ENCODE results near the gene KIF22. TPM values are rescaled to one million over a fixed set of nuclear protein-coding genes. Genes with fewer than 3 reads are reported as not detected.

Gene KIF22
- total RNA-seq, 1 donor from 2014 or later = 31.9 TPM

- H3K27ac Mint-ChIP-seq (ENCODE audit: unreplicated experiment) = peak within 1 kb of the TSS; percentile 100
- peaks cover 27% of the 10 kb centered on the region for H3K27me3 Mint-ChIP-seq (ENCODE audit: unreplicated experiment)
- TF ChIP-seq, protein P1, sequence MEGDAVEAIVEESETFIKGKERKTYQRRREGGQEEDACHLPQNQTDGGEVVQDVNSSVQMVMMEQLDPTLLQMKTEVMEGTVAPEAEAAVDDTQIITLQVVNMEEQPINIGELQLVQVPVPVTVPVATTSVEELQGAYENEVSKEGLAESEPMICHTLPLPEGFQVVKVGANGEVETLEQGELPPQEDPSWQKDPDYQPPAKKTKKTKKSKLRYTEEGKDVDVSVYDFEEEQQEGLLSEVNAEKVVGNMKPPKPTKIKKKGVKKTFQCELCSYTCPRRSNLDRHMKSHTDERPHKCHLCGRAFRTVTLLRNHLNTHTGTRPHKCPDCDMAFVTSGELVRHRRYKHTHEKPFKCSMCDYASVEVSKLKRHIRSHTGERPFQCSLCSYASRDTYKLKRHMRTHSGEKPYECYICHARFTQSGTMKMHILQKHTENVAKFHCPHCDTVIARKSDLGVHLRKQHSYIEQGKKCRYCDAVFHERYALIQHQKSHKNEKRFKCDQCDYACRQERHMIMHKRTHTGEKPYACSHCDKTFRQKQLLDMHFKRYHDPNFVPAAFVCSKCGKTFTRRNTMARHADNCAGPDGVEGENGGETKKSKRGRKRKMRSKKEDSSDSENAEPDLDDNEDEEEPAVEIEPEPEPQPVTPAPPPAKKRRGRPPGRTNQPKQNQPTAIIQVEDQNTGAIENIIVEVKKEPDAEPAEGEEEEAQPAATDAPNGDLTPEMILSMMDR (IDR thresholded peaks at IDR 0.05; ENCODE audit: partially characterized antibody, unreplicated experiment) = no peak
- H3K9me3 Mint-ChIP-seq (ENCODE audit: unreplicated experiment) = peaks cover 17% of the 10 kb centered on the region
- no peaks in the 10 kb centered on the region for H3K36me3 Mint-ChIP-seq (ENCODE audit: unreplicated experiment)
- no peak for DNase-seq
- peaks cover 21% of the 10 kb centered on the region for H3K4me1 Mint-ChIP-seq (ENCODE audit: low read depth, unreplicated experiment)
- peak within 1 kb of the TSS; percentile 100 for H3K4me3 Mint-ChIP-seq (ENCODE audit: unreplicated experiment)
These were observed 15.6 kb downstream of the KIF22 start, which contains the start of gene MAZ for GRCh38 chr16:29806099-29806579. MAZ (plus strand) TSS chr16:29806529; CDS start chr16:29806702, 173 bp downstream.

- Mint-ChIP-seq H3K27me3 (ENCODE audit: unreplicated experiment) (peaks cover 24% of the 10 kb centered on the region), H3K4me3 (ENCODE audit: unreplicated experiment) (peak overlapping the region; percentile 94), H3K4me1 (ENCODE audit: low read depth, unreplicated experiment) (peaks cover 15% of the 10 kb centered on the region), H3K9me3 (ENCODE audit: unreplicated experiment) (peaks cover 19% of the 10 kb centered on the region), H3K27ac (ENCODE audit: unreplicated experiment) (peak overlapping the region; percentile 82), H3K36me3 (ENCODE audit: unreplicated experiment) (no peaks in the 10 kb centered on the region)
- TF ChIP-seq, protein P1 (IDR thresholded peaks at IDR 0.05; ENCODE audit: partially characterized antibody, unreplicated experiment) = no peak
- DNase-seq = peak; percentile 68
These were observed 16.3 kb downstream of the KIF22 start for GRCh38 chr16:29806641-29807425.

DNA sequence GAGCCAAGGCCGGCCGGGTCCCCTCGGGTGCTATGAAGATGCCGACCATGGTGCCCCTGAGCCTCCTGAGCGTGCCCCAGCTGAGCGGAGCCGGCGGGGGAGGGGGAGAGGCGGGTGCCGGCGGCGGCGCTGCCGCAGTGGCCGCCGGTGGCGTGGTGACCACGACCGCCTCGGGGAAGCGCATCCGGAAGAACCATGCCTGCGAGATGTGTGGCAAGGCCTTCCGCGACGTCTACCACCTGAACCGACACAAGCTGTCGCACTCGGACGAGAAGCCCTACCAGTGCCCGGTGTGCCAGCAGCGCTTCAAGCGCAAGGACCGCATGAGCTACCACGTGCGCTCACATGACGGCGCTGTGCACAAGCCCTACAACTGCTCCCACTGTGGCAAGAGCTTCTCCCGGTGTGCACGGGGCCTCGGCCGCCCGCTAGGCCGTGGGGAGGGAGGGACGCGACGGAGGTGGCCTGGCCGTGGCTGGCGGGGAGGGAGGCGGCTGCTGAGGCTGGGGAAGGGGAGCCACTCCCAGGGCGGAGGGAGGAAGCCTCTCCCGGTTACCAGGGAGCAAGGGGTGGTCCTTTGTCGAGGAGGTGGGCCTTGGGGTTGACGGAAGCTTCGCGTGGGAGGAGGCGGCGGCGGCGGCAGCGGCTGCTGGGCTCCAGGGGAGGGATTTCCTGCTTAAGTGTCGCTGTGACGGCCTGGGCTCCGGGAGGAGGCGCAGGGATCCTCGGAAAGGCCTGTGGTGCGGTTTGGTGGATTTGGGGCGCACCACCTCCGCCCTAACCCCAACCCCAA, 17.1 kb downstream of the KIF22 start:
- TF ChIP-seq, protein P1 (IDR thresholded peaks at IDR 0.05; ENCODE audit: partially characterized antibody, unreplicated experiment) = peak; percentile 26
- DNase-seq = peak; percentile 82
- peaks cover 15% of the 10 kb centered on the region for H3K4me1 Mint-ChIP-seq (ENCODE audit: low read depth, unreplicated experiment)
- peaks cover 19% of the 10 kb centered on the region for H3K9me3 Mint-ChIP-seq (ENCODE audit: unreplicated experiment)
- peak overlapping the region; percentile 82 for H3K27ac Mint-ChIP-seq (ENCODE audit: unreplicated experiment)
- peak overlapping the region; percentile 94 for H3K4me3 Mint-ChIP-seq (ENCODE audit: unreplicated experiment)
- H3K36me3 Mint-ChIP-seq (ENCODE audit: unreplicated experiment) = no peaks in the 10 kb centered on the region
- peaks cover 21% of the 10 kb centered on the region for H3K27me3 Mint-ChIP-seq (ENCODE audit: unreplicated experiment)

DNA sequence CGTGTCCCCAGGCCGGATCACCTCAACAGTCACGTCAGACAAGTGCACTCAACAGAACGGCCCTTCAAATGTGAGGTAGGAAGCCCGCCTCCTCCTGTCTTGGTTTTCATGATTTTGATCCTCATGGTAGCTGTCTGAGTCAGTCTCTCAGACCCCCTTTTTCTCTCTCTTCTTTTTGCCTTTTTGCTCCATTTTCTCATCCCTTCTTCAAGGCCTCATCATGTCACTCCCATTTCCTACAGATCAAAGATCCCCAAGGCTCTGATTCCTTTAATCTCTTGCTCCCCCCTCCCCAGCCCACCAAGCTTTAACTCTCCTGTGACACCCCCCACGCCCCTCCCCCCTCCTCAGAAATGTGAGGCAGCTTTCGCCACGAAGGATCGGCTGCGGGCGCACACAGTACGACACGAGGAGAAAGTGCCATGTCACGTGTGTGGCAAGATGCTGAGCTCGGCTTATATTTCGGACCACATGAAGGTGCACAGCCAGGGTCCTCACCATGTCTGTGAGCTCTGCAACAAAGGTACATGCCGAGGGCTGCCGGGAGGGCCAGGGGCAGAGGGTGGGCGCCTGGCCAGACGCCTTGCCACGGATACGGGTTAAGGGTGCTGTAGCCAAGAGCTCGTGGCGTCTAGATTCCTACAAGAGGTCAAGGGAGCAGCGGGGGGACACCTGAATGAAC, 17.8 kb downstream of the KIF22 start:
- Mint-ChIP-seq H3K27me3 (ENCODE audit: unreplicated experiment) (peaks cover 21% of the 10 kb centered on the region), H3K36me3 (ENCODE audit: unreplicated experiment) (no peaks in the 10 kb centered on the region), H3K4me3 (ENCODE audit: unreplicated experiment) (peak overlapping the region; percentile 94), H3K4me1 (ENCODE audit: low read depth, unreplicated experiment) (peaks cover 19% of the 10 kb centered on the region), H3K27ac (ENCODE audit: unreplicated experiment) (peak overlapping the region; percentile 76), H3K9me3 (ENCODE audit: unreplicated experiment) (peaks cover 15% of the 10 kb centered on the region)
- TF ChIP-seq, protein P1 (IDR thresholded peaks at IDR 0.05; ENCODE audit: partially characterized antibody, unreplicated experiment) = no peak
- no peak for DNase-seq

Data from glutamatergic neuron (in vitro differentiated cells).